Neural progenitor cell (in vitro differentiated cells): ENCODE data around the gene NIN. TPM values are rescaled to one million over a fixed set of nuclear protein-coding genes. Genes with fewer than 3 reads are reported as not detected.
A peak's percentile ranks its signal among the peaks of the same experiment; 100 is the strongest.

Experiments used
- DNase-seq: peaks from one replicate; pipeline ENCODE4 v3.0.0-alpha.2; 2016; ENCODE audit warnings: low spot score
- H2AFZ ChIP-seq: fragments of 200-600 bp; sonication (generic); replicated peaks from 2 replicates; pipeline ENCODE4 v1.6.1; 2016; ENCODE audit warnings: antibody characterized with exemption
- H3F3A ChIP-seq: fragments of 200-600 bp; sonication (generic); 2 replicates; pipeline ENCODE4 v1.6.1; 2016; ENCODE audit warnings: antibody characterized with exemption, low read depth
- H3K27ac ChIP-seq: fragments of 200-600 bp; sonication (generic); 2 replicates; pipeline ENCODE4 v1.5.1; 2016; ENCODE audit warnings: mild to moderate bottlenecking
- H3K27me3 ChIP-seq: fragments of 200-600 bp; sonication (generic); 2 replicates; pipeline ENCODE4 v1.6.1; 2016; ENCODE audit warnings: mild to moderate bottlenecking, moderate library complexity
- H3K36me3 ChIP-seq: fragments of 200-600 bp; sonication (generic); 2 replicates; pipeline ENCODE4 v1.5.1; 2016
- H3K4me1 ChIP-seq: fragments of 200-600 bp; sonication (generic); 2 replicates; pipeline ENCODE4 v1.6.1; 2016; ENCODE audit warnings: mixed run types
- H3K4me2 ChIP-seq: fragments of 200-600 bp; sonication (generic); 2 replicates; pipeline ENCODE4 v1.6.1; 2016
- H3K4me3 ChIP-seq: fragments of 200-600 bp; sonication (generic); 2 replicates; pipeline ENCODE4 v1.5.1; 2016
- H3K79me2 ChIP-seq: fragments of 200-600 bp; sonication (generic); 2 replicates; pipeline ENCODE4 v1.6.1; 2016; ENCODE audit warnings: low read depth
- H3K9ac ChIP-seq: fragments of 200-600 bp; sonication (generic); 2 replicates; pipeline ENCODE4 v1.6.1; 2016
- H3K9me3 ChIP-seq: fragments of 200-600 bp; sonication (generic); 2 replicates; pipeline ENCODE4 v1.5.1; 2016; ENCODE audit warnings: low read depth
- H4K20me1 ChIP-seq: fragments of 200-600 bp; sonication (generic); 2 replicates; pipeline ENCODE4 v1.6.1; 2016; ENCODE audit warnings: low read depth
- H3K27ac Mint-ChIP-seq: 3 replicates; pipeline ENCODE4 v1.8.0; 2021; ENCODE audit warnings: mixed read lengths
- H3K27me3 Mint-ChIP-seq: 2 replicates; pipeline ENCODE4 v1.8.0; 2022; ENCODE audit warnings: low read depth, mild to moderate bottlenecking, inconsistent platforms, moderate library complexity, mixed read lengths; ENCODE audit not compliant: insufficient read depth
- H3K36me3 Mint-ChIP-seq: 3 replicates; pipeline ENCODE4 v1.8.0; 2021; ENCODE audit warnings: mixed read lengths
- H3K4me1 Mint-ChIP-seq: 3 replicates; pipeline ENCODE4 v1.8.0; 2021; ENCODE audit warnings: mixed read lengths
- H3K4me3 Mint-ChIP-seq: 3 replicates; pipeline ENCODE4 v1.8.0; 2021; ENCODE audit warnings: mild to moderate bottlenecking, moderate library complexity, mixed read lengths
- H3K9me3 Mint-ChIP-seq: 3 replicates; pipeline ENCODE4 v1.8.0; 2020; ENCODE audit warnings: mixed read lengths
- EZH2 ChIP-seq: fragments of 200-600 bp; sonication (generic); IDR thresholded peaks from 2 replicates; pipeline ENCODE4 v1.6.1; 2017; ENCODE audit warnings: antibody characterized with exemption, mild to moderate bottlenecking, moderate library complexity
- EZH2phosphoT487 ChIP-seq: fragments of 200-600 bp; sonication (generic); IDR thresholded peaks from 2 replicates; pipeline ENCODE4 v1.6.1; 2017; ENCODE audit warnings: antibody characterized with exemption
- total RNA-seq: library from RNA; depleted of rRNA; stranded (reverse); fragments of >200 nt; gene quantifications from 2 replicates; pipeline ENCODE4 v1.2.3, GENCODE V29; 2015; ENCODE audit warnings: low replicate concordance
- TF ChIP-seq, protein P1 (sequence below): fragments of 200-600 bp; sonication (generic); IDR thresholded peaks from 2 replicates; pipeline ENCODE4 v1.5.1; 2017; ENCODE audit warnings: antibody characterized with exemption, mild to moderate bottlenecking

The NIN gene
- total RNA-seq, 1 donor from 2014 or later: 49.0 TPM

DNA sequence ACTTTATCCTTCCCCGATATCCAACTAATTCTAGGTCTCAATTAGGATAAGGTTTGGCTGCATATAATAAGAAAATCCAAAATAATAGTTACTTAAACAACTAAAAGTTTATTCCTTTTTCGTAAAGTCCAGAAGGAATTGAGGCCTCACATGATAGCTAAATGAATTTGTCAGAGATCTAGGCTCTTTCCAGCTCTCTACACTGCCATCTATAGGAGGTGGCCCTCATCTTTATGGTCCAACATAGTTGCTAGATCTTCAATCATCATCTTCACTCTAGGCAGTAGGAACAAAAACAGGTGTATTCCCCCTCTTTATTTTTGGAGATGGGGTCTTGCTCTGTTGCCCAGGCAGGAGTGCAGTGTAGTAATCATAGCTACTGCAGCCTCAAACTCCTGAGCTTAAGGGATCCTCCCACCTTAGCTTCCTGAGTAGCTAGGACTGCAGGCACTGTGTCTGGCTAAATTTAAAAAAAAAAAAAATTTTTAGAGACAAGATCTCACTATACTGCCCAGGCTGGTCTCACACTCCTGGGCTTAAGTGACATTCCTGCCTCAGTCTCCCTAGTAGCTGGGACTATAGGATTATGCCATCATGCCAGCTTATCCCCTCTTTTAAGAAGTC is 116.4 kb downstream of the NIN start:
- Mint-ChIP-seq H3K27ac (no peak overlapping the region), H3K4me1 (peaks cover 5% of the 10 kb centered on the region), H3K36me3 (no peaks in the 10 kb centered on the region), H3K4me3 (no peak overlapping the region), H3K9me3 (no peaks in the 10 kb centered on the region), H3K27me3 (no peaks in the 10 kb centered on the region)
- H3K27me3 ChIP-seq: no peaks in the 10 kb centered on the region
- no peak overlapping the region for H2AFZ ChIP-seq
- peak; percentile 31 for DNase-seq
- no peaks in the 10 kb centered on the region for H3K9me3 ChIP-seq
- H4K20me1 ChIP-seq: no peaks in the 10 kb centered on the region
- no peak overlapping the region for H3K9ac ChIP-seq
- H3K79me2 ChIP-seq: no peaks in the 10 kb centered on the region
- H3K4me3 ChIP-seq: no peak overlapping the region
- H3K4me1 ChIP-seq: no peaks in the 10 kb centered on the region
- H3K27ac ChIP-seq: no peak overlapping the region
- no peaks in the 10 kb centered on the region for H3F3A ChIP-seq
- TF ChIP-seq EZH2phosphoT487: no peak
- TF ChIP-seq, protein P1, sequence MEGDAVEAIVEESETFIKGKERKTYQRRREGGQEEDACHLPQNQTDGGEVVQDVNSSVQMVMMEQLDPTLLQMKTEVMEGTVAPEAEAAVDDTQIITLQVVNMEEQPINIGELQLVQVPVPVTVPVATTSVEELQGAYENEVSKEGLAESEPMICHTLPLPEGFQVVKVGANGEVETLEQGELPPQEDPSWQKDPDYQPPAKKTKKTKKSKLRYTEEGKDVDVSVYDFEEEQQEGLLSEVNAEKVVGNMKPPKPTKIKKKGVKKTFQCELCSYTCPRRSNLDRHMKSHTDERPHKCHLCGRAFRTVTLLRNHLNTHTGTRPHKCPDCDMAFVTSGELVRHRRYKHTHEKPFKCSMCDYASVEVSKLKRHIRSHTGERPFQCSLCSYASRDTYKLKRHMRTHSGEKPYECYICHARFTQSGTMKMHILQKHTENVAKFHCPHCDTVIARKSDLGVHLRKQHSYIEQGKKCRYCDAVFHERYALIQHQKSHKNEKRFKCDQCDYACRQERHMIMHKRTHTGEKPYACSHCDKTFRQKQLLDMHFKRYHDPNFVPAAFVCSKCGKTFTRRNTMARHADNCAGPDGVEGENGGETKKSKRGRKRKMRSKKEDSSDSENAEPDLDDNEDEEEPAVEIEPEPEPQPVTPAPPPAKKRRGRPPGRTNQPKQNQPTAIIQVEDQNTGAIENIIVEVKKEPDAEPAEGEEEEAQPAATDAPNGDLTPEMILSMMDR: peak; percentile 57
- H3K4me2 ChIP-seq: no peak overlapping the region
- H3K36me3 ChIP-seq: no peaks in the 10 kb centered on the region

DNA sequence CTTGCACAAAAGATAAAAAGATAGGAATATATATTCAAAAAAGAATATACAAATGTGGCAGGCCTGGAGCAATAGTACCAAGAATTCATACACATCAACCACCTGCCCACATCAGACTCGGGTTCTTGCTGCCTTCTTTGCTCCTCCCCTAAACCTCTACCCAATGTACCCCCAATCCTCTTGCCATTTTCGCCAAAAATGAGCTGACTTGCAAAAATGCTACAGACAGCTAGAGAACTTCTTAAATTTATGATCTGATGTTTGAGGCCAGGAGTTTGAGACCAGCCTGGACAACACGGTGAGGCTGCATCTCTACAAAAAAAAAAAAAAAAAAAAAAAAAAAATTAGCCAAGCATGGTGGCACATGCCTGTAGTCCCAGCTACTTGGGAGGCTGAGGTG is 119.9 kb downstream of the NIN start:
- no peaks in the 10 kb centered on the region for H4K20me1 ChIP-seq
- no peak overlapping the region for H3K27ac ChIP-seq
- H3K4me3 ChIP-seq: no peak overlapping the region
- H3K36me3 Mint-ChIP-seq: no peaks in the 10 kb centered on the region
- no peak overlapping the region for H3K4me3 Mint-ChIP-seq
- no peaks in the 10 kb centered on the region for H3K4me1 ChIP-seq
- H3K4me2 ChIP-seq: no peak overlapping the region
- no peak overlapping the region for H3K27ac Mint-ChIP-seq
- H3K9me3 ChIP-seq: no peaks in the 10 kb centered on the region
- no peaks in the 10 kb centered on the region for H3K9me3 Mint-ChIP-seq
- H3K27me3 ChIP-seq: no peaks in the 10 kb centered on the region
- H2AFZ ChIP-seq: no peak overlapping the region
- no peaks in the 10 kb centered on the region for H3F3A ChIP-seq
- no peaks in the 10 kb centered on the region for H3K4me1 Mint-ChIP-seq
- no peak overlapping the region for H3K9ac ChIP-seq
- no peaks in the 10 kb centered on the region for H3K36me3 ChIP-seq
- no peaks in the 10 kb centered on the region for H3K79me2 ChIP-seq
- TF ChIP-seq EZH2 (no peak), EZH2phosphoT487 (no peak)
- TF ChIP-seq, protein P1: no peak
- no peak for DNase-seq
- H3K27me3 Mint-ChIP-seq: no peaks in the 10 kb centered on the region

DNA sequence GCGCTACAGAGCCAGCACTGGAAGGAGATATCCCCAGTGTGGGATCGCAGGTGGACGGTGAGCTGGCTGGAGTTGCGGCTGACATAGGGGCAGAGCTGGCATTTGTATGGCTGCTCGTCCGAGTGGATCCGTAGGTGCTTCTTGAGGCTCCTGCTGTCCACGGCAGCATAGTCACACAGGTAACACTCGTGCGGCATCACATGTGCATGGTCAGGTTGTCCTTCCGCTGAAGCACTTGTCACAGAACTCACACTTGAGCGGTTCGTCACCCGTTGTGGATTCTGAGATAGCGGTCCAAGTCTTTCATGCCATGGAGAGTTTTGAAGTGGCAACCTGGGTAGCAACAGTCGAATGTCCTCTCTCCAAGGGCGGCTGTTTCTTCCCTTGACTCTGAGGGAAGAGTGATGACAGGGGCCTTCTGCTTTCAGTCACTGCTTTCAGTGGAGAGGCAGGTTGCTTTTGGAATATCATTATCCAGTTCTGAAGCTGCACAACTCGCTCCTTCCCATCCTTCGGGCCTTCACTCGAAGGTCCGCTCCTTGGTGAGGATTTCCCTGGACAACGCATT is 125.9 kb downstream of the NIN start:
- H3K9me3 Mint-ChIP-seq: peaks cover 3% of the 10 kb centered on the region
- H3K9ac ChIP-seq: no peak overlapping the region
- H3F3A ChIP-seq: no peaks in the 10 kb centered on the region
- no peaks in the 10 kb centered on the region for H3K36me3 ChIP-seq
- no peaks in the 10 kb centered on the region for H3K36me3 Mint-ChIP-seq
- H3K27ac ChIP-seq: no peak overlapping the region
- H3K4me1 ChIP-seq: no peaks in the 10 kb centered on the region
- H4K20me1 ChIP-seq: no peaks in the 10 kb centered on the region
- H3K27ac Mint-ChIP-seq: no peak overlapping the region
- no peaks in the 10 kb centered on the region for H3K27me3 ChIP-seq
- H3K4me3 ChIP-seq: no peak overlapping the region
- H3K4me1 Mint-ChIP-seq: no peaks in the 10 kb centered on the region
- no peak for TF ChIP-seq EZH2phosphoT487
- TF ChIP-seq, protein P1: no peak
- no peak for TF ChIP-seq EZH2
- H3K4me2 ChIP-seq: no peak overlapping the region
- DNase-seq: no peak
- no peaks in the 10 kb centered on the region for H3K27me3 Mint-ChIP-seq
- H3K9me3 ChIP-seq: no peaks in the 10 kb centered on the region
- H3K79me2 ChIP-seq: no peaks in the 10 kb centered on the region
- H3K4me3 Mint-ChIP-seq: no peak overlapping the region
- no peak overlapping the region for H2AFZ ChIP-seq
